ENCODE results near the gene CNTNAP2.

Gene CNTNAP2

GRCh38 chr7:147428075-147428474 is 1311.5 kb downstream of the CNTNAP2 start:
- no peak for DNase-seq

GRCh38 chr7:147429961-147430360 is 1313.4 kb downstream of the CNTNAP2 start:
- DNase-seq, result no peak

- DNase-seq, result no peak
Observed at GRCh38 chr7:147432079-147432478, 1315.5 kb downstream of the CNTNAP2 start.

- DNase-seq, result no peak
Observed at GRCh38 chr7:147432576-147432975, 1316.0 kb downstream of the CNTNAP2 start.

GRCh38 chr7:147436718-147437117 is 1320.1 kb downstream of the CNTNAP2 start:
- DNase-seq, result no peak

- DNase-seq, result no peak
Observed at GRCh38 chr7:147438216-147438615, 1321.6 kb downstream of the CNTNAP2 start.

GRCh38 chr7:147443942-147444341 is 1327.3 kb downstream of the CNTNAP2 start:
- DNase-seq, result no peak

- DNase-seq, result no peak
Observed at GRCh38 chr7:147452816-147453215, 1336.2 kb downstream of the CNTNAP2 start.

GRCh38 chr7:147465223-147465622 is 1348.6 kb downstream of the CNTNAP2 start:
- DNase-seq, result no peak

- no peak for DNase-seq
Observed at GRCh38 chr7:147472556-147472955, 1356.0 kb downstream of the CNTNAP2 start.

- DNase-seq, result no peak
Observed at GRCh38 chr7:147474862-147475261, 1358.3 kb downstream of the CNTNAP2 start.

GRCh38 chr7:147477526-147477925 is 1360.9 kb downstream of the CNTNAP2 start:
- DNase-seq, result no peak

GRCh38 chr7:147478796-147479195 is 1362.2 kb downstream of the CNTNAP2 start:
- DNase-seq, result no peak

- no peak for DNase-seq
Observed at GRCh38 chr7:147483634-147484292, 1367.2 kb downstream of the CNTNAP2 start.

- no peak for DNase-seq
Observed at GRCh38 chr7:147485660-147486210, 1369.1 kb downstream of the CNTNAP2 start.

GRCh38 chr7:147492606-147493005 is 1376.0 kb downstream of the CNTNAP2 start:
- no peak for DNase-seq

- no peak for DNase-seq
Observed at GRCh38 chr7:147496209-147496608, 1379.6 kb downstream of the CNTNAP2 start.

GRCh38 chr7:147497246-147497645 is 1380.6 kb downstream of the CNTNAP2 start:
- DNase-seq, result no peak

GRCh38 chr7:147498081-147498480 is 1381.5 kb downstream of the CNTNAP2 start:
- DNase-seq, result no peak

- DNase-seq, result no peak
Observed at GRCh38 chr7:147509035-147509501, 1392.5 kb downstream of the CNTNAP2 start.

GRCh38 chr7:147509541-147510200 is 1393.1 kb downstream of the CNTNAP2 start:
- no peak for DNase-seq

GRCh38 chr7:147510201-147510542 is 1393.6 kb downstream of the CNTNAP2 start:
- DNase-seq, result no peak

- no peak for DNase-seq
Observed at GRCh38 chr7:147510923-147511322, 1394.3 kb downstream of the CNTNAP2 start.

- DNase-seq, result no peak
Observed at GRCh38 chr7:147513451-147513850, 1396.8 kb downstream of the CNTNAP2 start.

Data from suppressor macrophage treated with lipopolysaccharide for 4 hours (primary cell).